Testis (tissue), 2 donors: ENCODE data around the gene DLX2.

ENCODE experiments used
- POLR2A ChIP-seq: fragments of 450-650 bp; IDR thresholded peaks from one replicate; pipeline ENCODE4 v1.6.1; 2017; ENCODE audit warnings: antibody characterized with exemption, mild to moderate bottlenecking, moderate library complexity
- TF ChIP-seq, protein P1 (sequence below), 3 experiments: fragments of 450-650 bp in 2 of 3; fragments of 200-600 bp in 1 of 3; sonication (generic) in 1 of 3; IDR thresholded peaks; one replicate each; pipeline ENCODE4 v1.5.1; 2016 to 2019; ENCODE audit warnings: antibody characterized with exemption in 3 of 3, mild to moderate bottlenecking in 2 of 3, moderate library complexity in 1 of 3

DNA sequence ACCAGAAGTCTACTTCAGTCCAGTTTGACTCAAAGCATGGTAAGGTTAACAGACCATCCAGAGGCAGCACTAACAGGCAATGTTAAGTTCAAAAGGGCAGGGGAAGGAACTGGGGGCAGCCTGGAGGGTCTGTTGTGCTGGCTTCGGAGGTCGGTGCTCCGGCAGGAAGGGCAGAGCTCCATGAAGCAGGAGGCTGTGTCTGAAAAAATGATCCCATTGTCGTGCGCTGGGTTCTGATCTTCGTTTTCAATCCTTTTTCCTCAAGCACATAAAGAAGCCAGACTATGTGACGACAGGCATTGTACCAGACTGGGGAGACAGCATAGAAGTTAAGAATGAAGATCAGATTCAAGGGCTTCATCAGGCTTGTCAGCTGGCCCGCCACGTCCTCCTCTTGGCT, 39.3 kb downstream of the DLX2 start:
- TF ChIP-seq, protein P1, sequence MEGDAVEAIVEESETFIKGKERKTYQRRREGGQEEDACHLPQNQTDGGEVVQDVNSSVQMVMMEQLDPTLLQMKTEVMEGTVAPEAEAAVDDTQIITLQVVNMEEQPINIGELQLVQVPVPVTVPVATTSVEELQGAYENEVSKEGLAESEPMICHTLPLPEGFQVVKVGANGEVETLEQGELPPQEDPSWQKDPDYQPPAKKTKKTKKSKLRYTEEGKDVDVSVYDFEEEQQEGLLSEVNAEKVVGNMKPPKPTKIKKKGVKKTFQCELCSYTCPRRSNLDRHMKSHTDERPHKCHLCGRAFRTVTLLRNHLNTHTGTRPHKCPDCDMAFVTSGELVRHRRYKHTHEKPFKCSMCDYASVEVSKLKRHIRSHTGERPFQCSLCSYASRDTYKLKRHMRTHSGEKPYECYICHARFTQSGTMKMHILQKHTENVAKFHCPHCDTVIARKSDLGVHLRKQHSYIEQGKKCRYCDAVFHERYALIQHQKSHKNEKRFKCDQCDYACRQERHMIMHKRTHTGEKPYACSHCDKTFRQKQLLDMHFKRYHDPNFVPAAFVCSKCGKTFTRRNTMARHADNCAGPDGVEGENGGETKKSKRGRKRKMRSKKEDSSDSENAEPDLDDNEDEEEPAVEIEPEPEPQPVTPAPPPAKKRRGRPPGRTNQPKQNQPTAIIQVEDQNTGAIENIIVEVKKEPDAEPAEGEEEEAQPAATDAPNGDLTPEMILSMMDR (IDR thresholded peaks at IDR 0.05): no peak
- no peak for TF ChIP-seq POLR2A
